ENCODE results near the gene ASTN2.

- TF ChIP-seq POLR2A (IDR thresholded peaks at IDR 0.05; ENCODE audit: low read length) (no peak), CTCF (IDR thresholded peaks at IDR 0.05) (no peak), JUN (IDR thresholded peaks at IDR 0.05) (no peak), E2F6 (IDR thresholded peaks at IDR 0.05; ENCODE audit: borderline replicate concordance, low read depth) (no peak), BHLHE40 (IDR thresholded peaks at IDR 0.05; ENCODE audit: low read depth, low read length) (no peak), SMC3 (IDR thresholded peaks at IDR 0.05) (no peak), EP300 (IDR thresholded peaks at IDR 0.05) (no peak), KDM1A (IDR thresholded peaks at IDR 0.05; ENCODE audit: low read depth) (no peak), HMGXB4 (CRISPR knock-in tag; IDR thresholded peaks at IDR 0.05; ENCODE audit: borderline replicate concordance) (no peak), RAD21 (conservative IDR thresholded peaks at IDR 0.05 in 1 of 2, IDR thresholded peaks at IDR 0.05 in 1 of 2) (no peak)
Measured at GRCh38 chr9:117010061-117010460, 404.8 kb downstream of the ASTN2 start.
